RWPE2 (cell line): ENCODE measurements around the gene MRPL24.
A peak's percentile ranks its signal among the peaks of the same experiment; 100 is the strongest.

Experiments used
- ATAC-seq: fragments of 200-7000 bp; cut with Tn5 transposase; 3 replicates; pipeline ENCODE4 v1.9.1; 2021; ENCODE audit warnings: low read depth
- DNase-seq: peaks from one replicate; pipeline ENCODE4 v3.0.0-alpha.2; 2020; ENCODE audit warnings: low spot score
- H3K27ac ChIP-seq: fragments of 450-650 bp; 2 replicates; pipeline ENCODE4 v1.5.1; 2017; ENCODE audit warnings: mild to moderate bottlenecking; ENCODE audit not compliant: poor library complexity, severe bottlenecking
- H3K27me3 ChIP-seq: fragments of 250-450 bp; sonication (Bioruptor Pico); 2 replicates; pipeline ENCODE4 v1.5.1; 2021; ENCODE audit warnings: mild to moderate bottlenecking, moderate library complexity; ENCODE audit not compliant: insufficient read depth, poor library complexity, severe bottlenecking
- H3K36me3 ChIP-seq: fragments of 250-450 bp; sonication (Bioruptor Pico); 2 replicates; pipeline ENCODE4 v1.5.1; 2020; ENCODE audit warnings: low read depth, mild to moderate bottlenecking, moderate library complexity
- H3K4me1 ChIP-seq: fragments of 250-450 bp; sonication (Bioruptor Pico); 2 replicates; pipeline ENCODE4 v1.5.1; 2021; ENCODE audit warnings: mild to moderate bottlenecking, moderate library complexity; ENCODE audit not compliant: insufficient read depth, poor library complexity, severe bottlenecking
- H3K4me3 ChIP-seq: fragments of 250-450 bp; sonication (Bioruptor Pico); 2 replicates; pipeline ENCODE4 v1.5.1; 2021; ENCODE audit warnings: mild to moderate bottlenecking, moderate library complexity; ENCODE audit not compliant: severe bottlenecking
- H3K9me3 ChIP-seq: fragments of 250-450 bp; sonication (Bioruptor Pico); 2 replicates; pipeline ENCODE4 v1.5.1; 2021; ENCODE audit warnings: mild to moderate bottlenecking, moderate library complexity; ENCODE audit not compliant: severe bottlenecking
- TF ChIP-seq, protein P1 (sequence below): fragments of 450-650 bp; IDR thresholded peaks from one replicate; pipeline ENCODE4 v1.5.1; 2017; ENCODE audit warnings: mild to moderate bottlenecking, moderate library complexity; ENCODE audit not compliant: poor library complexity, severe bottlenecking

The MRPL24 gene

DNA sequence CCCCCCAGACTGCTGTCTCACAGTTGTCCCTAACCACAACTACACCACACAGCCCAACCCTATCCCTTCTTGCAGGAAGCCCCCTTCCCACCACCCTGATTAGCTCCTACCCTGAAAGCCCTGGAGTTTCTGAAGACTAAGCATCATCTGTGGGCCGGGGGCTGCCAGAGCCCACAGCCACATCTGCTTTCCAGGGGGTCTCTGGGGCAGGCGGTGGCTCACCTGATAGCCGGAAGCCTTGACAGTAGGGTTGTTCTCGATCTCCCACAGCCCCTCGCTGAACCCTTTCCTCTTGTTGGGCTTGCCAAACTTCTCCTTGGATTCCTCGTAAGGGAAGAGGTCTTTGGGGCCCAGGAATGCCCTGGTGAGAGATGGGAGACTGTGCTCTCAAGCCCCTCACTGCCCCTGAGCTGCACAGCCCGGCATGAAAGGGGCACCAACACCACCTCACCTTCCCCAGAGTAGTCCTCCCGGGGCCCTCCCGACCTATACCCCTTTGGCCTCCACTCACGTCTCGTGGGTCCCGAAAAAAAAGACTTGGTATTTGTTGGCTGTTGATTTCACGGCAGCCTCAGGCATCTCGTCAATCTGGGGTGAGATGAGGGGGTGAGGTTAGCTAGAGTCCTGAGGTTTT, 4.0 kb upstream of the MRPL24 start:
- Histone ChIP-seq H3K36me3 (peaks cover 47% of the 10 kb centered on the region), H3K9me3 (no peaks in the 10 kb centered on the region), H3K27me3 (no peaks in the 10 kb centered on the region), H3K27ac (peak overlapping the region; percentile 98), H3K4me3 (no peak overlapping the region), H3K4me1 (peaks cover 27% of the 10 kb centered on the region)
- TF ChIP-seq, protein P1, sequence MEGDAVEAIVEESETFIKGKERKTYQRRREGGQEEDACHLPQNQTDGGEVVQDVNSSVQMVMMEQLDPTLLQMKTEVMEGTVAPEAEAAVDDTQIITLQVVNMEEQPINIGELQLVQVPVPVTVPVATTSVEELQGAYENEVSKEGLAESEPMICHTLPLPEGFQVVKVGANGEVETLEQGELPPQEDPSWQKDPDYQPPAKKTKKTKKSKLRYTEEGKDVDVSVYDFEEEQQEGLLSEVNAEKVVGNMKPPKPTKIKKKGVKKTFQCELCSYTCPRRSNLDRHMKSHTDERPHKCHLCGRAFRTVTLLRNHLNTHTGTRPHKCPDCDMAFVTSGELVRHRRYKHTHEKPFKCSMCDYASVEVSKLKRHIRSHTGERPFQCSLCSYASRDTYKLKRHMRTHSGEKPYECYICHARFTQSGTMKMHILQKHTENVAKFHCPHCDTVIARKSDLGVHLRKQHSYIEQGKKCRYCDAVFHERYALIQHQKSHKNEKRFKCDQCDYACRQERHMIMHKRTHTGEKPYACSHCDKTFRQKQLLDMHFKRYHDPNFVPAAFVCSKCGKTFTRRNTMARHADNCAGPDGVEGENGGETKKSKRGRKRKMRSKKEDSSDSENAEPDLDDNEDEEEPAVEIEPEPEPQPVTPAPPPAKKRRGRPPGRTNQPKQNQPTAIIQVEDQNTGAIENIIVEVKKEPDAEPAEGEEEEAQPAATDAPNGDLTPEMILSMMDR, result no peak
- ATAC-seq (no peak), DNase-seq (peak; percentile 37)

DNA sequence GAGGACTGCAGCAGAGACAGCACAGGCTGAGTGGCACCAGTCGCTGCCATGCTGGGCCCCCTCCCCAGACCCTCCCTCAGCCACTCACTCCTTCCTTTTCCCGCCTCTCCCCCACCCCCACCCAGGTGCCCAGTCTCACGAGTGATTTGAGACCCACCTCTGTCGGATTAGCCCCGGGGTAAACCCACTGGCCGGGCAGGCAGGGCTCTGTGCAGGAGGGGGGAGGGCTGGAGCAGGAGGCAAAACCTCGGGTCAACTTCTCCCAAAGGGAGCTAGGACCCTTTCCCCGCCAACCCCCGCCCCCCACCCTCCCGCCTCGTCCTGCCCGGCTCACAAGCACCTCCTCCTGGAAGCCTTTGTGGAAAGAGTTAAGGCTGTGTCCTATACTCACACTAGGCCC, 3.5 kb upstream of the MRPL24 start:
- no peak overlapping the region for H3K4me3 ChIP-seq
- peaks cover 23% of the 10 kb centered on the region for H3K4me1 ChIP-seq
- peak overlapping the region; percentile 98 for H3K27ac ChIP-seq
- no peaks in the 10 kb centered on the region for H3K27me3 ChIP-seq
- H3K9me3 ChIP-seq, result no peaks in the 10 kb centered on the region
- peak; percentile 38 for DNase-seq
- peaks cover 41% of the 10 kb centered on the region for H3K36me3 ChIP-seq
- TF ChIP-seq, protein P1, result no peak
- no peak for ATAC-seq

DNA sequence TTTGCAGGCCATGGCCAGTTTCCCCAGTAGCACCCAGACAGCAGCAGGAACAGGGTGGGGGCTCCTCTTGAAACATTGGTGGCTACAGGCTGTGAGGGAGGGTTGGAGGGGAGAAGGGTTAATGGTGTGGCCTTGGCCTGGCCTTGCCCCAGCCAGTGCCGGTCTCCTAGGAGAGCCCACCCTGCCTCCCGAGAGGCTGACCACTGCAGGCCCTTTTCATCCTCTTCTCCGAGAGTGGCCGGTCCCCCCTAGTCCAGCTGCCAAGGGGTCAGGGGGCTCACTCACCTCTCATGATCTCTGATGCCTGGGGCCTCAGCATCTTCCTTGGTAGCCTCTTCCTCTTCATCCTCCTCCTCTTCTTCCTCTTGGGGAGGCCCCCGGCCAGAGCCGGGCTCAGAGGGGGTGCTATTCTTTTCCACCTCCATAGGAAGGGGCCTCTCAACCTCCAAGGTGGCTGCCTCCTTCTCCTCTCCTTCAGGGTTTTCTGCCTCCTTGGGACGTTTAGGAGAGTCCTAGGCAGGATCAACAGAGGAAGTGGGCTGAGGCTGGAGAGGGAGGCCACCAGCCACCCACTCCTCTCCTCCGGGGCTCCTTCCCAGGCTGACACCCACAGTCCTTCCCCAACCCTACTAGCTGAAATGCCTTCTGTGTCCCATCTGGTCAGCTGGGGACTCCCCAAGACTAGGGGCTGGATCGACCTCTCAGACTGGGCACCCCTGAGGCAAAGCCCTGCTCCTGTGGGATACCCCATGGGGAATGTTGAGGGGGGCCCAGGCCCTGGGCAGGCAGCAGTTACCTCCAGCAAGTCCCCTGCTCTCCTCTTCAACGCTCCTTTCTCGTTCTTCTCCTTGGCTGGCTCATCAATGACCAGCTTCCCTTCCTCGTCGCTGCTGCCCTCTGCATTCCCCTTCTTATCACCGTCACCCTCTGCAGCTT, 2.7 kb upstream of the MRPL24 start:
- H3K27me3 ChIP-seq, result no peaks in the 10 kb centered on the region
- peak overlapping the region; percentile 98 for H3K27ac ChIP-seq
- DNase-seq (peak; percentile 42), ATAC-seq (no peak)
- H3K4me3 ChIP-seq, result no peak overlapping the region
- H3K9me3 ChIP-seq, result no peaks in the 10 kb centered on the region
- H3K4me1 ChIP-seq, result peaks cover 17% of the 10 kb centered on the region
- peaks cover 44% of the 10 kb centered on the region for H3K36me3 ChIP-seq
- TF ChIP-seq, protein P1, result no peak

DNA sequence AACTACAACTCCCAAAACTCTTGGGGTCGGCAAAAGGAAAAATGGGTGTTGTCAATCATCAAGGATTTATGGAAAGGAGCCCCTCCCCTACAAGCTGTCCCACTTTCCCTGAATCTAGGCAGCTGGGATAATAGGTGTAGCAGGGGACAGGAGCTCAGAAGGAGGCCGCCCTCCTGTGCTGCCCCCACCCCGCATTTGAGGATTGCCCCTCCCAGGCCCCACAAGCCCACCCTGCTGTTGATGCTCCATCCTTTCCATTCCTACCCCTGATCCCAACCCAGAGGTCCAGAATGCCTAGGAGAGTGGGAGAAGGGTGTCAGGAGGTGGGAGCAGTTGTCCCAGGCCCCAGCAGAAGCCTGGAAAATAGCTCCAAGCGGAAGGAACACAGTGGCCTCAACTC, 1.9 kb upstream of the MRPL24 start:
- no peak overlapping the region for H3K4me3 ChIP-seq
- no peak for DNase-seq
- no peaks in the 10 kb centered on the region for H3K27me3 ChIP-seq
- TF ChIP-seq, protein P1, result no peak
- H3K9me3 ChIP-seq, result no peaks in the 10 kb centered on the region
- H3K4me1 ChIP-seq, result peaks cover 9% of the 10 kb centered on the region
- H3K36me3 ChIP-seq, result peaks cover 51% of the 10 kb centered on the region
- peak overlapping the region; percentile 64 for H3K27ac ChIP-seq
- ATAC-seq, result no peak
